Activated CD8-positive, alpha-beta memory T cell treated with anti-CD3 and anti-CD28 coated beads, Interleukin-2, amount 50 U/mL, for 1 hour (primary cell): ENCODE results near the gene BANF2.
A peak's percentile ranks its signal among the peaks of the same experiment; 100 is the strongest.

Experiments
- DNase-seq: peaks from one replicate; pipeline ENCODE4 v3.0.0-alpha.2; 2020; ENCODE audit errors: extremely low read depth

BANF2 gene

DNA sequence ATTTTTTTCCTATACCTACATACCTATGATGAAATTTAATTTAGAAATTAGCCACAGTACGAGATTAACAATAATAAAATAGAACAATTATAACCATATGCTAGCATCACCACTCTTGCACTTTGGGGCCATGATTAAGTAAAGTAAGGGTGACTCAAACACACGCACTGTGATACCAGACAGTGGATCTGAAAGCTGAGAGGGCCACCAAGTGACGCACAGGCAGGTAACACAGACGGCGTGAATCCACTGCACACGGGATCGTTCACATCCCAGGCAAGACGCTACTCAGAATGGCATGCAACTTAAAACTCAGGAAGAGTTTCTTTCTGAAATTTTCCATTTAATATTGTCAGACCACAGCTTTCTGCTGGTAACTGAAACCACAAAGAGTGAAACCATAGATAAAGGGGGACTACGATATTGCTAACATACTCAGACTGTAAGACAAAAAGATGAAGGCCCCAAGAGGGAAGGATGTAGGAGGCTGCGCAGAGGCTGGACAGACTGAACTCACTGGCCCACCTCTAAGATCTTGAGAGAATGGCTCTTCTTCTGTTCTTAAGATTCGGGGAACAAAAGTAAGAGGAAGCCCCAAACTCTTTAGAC, 35.6 kb upstream of the BANF2 start:
- DNase-seq = no peak

- DNase-seq = no peak
Measured at GRCh38 chr20:17665756-17666155, 34.0 kb upstream of the BANF2 start.

DNA sequence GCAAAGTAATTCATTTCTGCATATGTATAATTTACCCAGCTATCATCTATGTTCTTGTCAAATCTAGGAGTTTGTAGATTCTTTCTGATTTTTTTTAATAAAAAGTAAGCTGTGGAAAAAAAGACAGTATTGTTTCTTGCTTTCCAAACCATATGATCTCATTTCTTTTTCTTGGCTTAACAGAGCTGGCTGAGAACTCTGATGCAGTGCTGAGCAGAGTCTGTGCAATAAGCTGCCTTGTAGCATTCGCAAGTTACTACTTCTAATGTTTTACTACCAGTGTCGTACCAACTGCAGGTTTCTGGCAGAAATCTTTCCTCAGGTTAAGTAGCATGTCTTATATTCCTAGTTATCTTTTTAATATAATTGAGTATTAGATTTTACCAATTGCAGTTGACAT, 33.3 kb upstream of the BANF2 start:
- no peak for DNase-seq

DNA sequence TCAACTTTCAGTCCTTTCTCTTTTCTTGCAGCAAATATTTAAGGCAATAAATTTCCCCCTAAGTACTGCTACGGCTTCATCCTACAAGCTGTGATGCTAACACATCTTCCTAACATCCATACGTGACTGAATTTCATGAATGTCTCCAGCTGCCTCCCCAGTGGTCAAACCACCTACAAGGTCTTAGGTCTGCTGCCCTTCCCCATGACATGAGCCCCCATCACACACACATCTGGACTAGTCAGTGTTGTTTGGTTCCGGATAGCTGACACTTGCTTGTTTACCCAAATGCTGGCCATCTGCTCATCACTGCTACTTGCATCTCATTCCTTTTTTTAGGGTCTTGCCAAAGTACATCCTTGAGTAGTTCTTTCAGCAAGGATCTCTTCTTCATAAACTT, 32.3 kb upstream of the BANF2 start:
- DNase-seq = no peak

DNA sequence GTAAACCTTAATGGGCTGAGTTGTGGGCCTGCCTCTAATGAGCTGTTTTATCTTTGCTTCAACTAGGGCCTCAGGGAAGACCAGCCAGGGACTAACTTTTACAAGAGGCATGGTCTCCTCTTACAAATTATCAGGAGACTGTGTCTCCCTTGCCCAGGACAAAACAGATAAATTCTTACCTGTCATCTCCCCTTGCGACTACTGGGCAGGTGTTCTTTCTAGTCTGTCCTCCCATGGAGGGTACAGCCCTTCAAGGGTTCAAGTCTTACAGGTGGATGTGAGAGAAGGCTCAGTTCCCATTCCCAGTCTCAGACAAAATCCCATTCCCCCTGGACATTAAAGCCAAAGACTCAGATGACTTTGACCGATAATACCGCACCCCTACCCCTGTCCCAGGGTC, 31.3 kb upstream of the BANF2 start:
- DNase-seq = no peak

- DNase-seq = no peak
Measured at GRCh38 chr20:17669306-17669931, 30.3 kb upstream of the BANF2 start.

DNA sequence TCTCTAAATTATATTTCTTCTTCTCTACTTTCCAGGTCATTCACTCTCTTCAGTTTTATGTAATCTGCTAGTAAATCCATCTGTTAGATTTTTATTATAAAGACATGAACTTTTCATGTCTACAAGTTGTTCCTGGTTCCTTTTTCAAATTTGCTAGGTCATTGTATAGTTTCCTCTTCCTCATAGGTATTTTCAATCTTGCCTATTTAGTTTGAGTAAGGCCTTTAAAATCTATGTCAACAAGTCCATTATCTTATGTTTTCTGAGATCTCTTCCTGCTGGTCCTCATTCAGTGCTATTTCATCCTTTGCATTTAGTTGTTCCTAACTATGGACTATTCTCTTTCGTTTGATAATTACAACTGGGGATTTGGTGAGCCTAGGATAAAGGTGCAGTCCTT, 28.8 kb upstream of the BANF2 start:
- no peak for DNase-seq

- DNase-seq = no peak
Measured at GRCh38 chr20:17671565-17671964, 28.2 kb upstream of the BANF2 start.

GRCh38 chr20:17673084-17673483, 26.7 kb upstream of the BANF2 start:
- DNase-seq = no peak

DNA sequence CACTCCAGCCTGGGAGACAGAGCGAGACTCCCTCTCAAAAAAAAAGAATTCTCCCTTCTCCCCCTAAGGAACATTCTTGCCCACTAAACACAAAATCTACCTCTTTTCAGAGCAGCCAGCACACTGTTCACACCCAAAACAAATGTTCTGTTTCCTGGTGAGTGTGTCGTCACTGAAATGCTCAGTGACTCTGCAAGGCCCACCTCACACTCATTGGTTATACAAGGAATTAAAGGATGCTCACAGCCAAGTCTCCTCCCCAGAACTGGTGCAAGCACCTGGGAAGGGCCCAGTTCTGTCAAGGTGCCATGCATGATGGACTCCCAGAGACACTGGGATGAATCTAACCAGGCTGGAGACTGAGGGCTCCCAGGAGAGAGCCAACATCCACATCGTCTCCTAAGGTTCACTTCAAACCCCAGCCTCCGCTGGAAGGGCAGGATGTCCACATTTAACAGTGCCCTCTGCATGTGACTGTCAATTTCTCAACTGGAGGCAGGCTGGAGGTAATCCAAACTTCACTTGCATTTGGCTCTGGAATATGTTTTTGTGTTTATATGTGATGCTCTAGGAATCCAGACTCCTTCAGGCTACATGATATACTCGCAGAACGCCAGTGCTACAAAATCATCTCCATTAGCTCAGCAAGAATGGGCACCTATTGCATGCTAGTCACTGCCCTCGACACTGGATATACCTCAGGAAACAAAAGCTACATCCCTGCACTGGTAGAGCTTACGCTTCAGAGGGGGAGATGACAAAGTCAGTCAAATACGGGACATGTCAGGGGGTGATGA, 24.8 kb upstream of the BANF2 start:
- DNase-seq = no peak

DNA sequence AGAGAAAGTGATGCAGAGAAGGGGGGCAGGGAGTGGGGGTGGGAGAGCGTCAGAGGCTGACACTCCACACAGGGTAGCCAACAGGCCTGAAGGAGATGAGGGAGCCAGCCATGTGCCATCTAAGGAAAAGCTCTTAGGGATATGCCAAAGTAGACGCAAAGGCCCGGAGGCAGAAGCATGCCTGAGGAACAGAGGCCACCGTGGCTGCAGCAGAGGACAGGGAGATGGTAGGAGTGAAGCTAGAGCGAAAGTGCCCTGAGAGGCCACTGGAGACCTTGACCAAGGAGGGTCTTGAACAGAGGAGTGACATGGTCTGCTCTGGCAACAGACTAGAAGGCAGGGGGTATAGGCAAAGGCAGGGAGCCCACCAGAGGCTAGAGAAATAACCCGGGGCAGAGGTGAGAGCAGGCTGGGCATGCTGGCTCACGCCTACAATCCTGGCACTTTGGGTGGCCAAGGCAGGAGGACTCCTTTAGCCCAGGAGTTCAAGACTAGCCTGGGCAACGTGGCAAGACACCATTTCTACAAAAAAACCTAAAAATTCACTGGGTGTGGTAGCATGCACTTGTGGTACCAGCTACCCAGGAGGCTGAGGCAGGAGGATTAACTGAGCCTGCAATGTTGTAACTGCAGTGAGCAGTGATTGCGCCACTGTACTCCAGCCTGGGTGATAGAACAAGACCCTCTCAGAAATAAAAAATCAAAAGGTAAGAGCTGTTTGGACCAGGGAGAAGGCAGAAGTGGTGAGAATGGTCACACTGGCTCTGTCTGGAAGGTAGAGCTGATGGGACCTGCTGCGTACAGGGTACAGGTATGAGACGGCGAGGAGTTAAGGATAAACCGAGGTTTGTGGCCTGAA, 24.0 kb upstream of the BANF2 start:
- DNase-seq = no peak

DNA sequence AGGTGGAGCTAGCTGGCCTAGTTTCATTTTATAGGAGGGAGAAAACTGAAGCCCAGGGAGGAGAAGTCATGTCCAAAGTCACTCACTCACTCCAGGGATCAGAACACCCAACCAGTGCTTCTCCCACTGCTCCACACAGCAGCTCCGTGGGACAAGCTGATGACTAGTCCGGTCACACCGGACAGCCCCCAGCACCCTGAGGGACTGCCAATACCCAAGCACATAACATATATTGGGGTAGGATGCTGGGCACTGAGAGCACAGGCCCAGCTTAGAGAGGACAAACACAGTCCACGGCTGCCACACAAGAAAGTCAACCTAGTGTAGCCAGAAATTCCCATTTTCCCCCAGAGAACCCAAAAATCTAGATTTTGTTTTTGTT, 23.4 kb upstream of the BANF2 start:
- DNase-seq = no peak

DNA sequence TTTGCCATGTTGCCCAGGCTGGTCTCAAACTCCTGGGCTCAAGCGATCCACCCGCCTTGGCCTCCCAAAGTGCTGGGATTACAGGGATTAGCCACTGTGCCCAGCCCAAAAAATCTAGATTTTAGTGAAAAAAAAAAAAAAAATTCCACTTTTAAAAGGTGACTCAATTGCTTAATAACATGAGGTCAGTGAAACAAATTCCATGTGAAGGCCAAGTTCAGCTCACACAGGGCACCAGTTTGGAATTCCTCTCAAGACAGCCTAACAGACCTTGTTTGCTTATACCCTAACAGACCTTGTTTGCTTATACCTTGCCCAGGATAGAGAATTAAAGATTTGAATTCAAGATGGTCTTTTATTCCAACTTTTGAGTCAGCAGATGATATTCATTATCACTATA, 22.8 kb upstream of the BANF2 start:
- DNase-seq = no peak

DNA sequence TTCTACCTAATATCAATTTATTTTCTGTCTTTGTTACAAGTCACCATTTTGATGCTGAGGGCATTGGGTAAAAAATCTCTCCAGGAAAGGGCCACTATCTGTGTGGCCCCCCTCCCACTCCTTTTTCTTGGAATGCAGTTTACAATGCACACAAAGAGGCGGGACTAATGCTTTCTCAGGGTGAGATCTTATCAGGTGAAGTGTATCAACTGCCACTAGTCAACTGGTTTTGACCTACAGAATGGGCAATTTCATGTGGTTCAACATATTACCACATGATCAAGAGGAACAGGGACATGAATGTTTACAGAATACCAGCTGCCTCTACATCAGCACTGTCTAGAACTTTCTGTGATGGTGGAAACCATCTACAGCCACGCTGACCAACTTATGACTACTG, 21.5 kb upstream of the BANF2 start:
- no peak for DNase-seq

DNA sequence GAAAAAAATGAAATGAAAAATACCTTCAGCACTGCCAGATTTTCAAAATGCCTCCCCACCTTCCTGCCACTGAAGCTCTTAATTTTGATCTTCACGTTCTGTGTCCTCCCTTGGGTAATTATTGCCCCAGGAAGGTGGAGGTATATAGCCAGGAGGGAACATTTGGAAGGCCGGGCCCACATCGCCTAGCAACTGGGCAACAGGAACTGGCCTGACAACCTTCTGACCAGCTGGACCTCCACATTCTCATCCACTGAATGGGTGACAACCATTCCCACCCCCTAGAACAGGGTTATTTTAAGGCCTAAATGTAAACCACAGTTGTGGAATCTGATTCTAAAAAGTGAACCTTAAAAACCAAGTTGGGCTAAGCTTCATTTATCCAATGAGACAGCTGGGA, 20.9 kb upstream of the BANF2 start:
- no peak for DNase-seq

DNA sequence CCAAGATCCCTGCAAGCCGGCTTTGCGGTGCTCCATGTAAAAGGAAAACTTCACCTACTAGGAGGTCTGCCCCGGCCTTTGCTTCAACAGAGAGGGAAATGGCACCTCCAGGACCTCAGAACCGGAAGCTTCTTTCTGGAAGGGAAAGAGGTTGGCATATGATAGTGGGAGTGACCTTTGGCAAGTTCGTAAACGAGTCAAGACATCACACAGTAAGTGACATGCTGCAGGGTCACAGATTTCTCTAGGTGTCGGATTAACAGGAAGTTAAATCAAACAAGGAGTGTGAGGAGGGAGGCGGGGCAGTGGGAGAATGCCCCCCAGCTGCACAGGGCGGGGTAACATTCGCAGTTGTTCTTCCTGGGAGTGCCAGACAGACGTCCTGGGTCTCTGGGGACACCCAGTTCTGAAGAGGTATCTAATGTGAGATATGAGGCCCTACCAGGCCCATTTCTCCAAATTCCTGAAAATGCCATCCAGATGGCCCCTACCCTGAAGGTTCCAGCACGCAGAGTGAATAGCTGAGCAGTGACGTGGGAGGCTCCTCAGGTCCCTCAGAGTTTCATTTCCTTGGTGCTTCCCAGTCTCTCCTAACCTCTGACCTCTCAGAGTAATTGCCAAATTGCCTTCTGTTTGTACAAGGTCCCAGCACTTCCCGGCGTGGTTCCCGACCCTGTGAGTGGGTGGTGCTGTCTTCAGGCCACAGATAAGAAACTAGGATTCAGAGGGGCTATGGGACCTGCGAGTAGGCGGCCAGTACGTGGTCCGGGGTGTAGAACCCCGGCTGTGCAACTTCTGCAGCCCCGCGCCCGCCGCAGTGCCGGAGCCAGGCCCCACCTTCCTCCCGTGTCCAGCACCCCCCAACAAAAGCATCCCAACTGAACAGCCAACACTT, 19.6 kb upstream of the BANF2 start:
- DNase-seq = no peak

DNA sequence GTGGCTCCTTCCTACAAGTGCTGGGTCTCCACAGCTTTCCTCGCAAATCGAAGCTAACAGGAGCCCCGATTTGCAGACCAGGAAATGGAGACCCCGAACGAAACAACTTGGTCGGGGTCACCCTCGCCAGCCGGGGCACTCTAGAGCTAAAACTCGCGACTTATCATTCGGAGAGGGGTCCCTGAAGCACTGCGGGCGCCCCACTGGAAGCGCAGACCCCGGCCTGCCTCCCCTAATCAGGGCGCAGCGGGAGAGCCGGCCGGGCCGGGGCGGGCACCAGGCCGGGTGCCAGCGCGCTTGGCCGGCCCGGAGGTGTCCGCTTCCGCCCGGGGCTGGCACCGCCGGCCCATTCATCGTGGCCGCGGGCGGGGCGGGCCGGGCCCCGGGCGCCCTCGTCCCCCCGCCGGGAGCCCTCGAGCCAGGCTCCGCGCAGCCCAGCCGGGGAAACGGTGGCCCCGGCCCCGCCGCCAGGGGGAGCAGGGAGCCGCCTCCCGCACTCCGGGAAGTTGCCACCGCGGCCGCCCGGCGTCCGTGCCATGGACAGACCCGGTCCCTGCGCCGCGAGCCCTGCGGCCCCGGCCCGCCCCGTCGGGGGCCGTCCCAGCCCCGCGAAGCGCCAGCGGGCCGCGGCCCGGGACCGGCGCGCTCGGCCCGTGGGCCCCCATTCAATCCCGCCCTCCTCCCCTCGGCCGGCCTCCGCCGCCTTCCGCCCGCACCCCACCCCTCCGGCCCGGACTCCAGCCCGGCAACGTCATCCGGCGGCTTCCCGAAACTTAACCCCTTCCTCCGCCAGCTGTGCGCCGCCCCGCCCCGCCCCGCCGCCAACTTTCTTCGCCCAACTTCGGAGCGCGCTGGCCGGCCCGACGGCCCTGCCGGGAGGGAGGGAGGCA, 18.7 kb upstream of the BANF2 start:
- DNase-seq = no peak

GRCh38 chr20:17681726-17682102, 18.1 kb upstream of the BANF2 start:
- DNase-seq = no peak

DNA sequence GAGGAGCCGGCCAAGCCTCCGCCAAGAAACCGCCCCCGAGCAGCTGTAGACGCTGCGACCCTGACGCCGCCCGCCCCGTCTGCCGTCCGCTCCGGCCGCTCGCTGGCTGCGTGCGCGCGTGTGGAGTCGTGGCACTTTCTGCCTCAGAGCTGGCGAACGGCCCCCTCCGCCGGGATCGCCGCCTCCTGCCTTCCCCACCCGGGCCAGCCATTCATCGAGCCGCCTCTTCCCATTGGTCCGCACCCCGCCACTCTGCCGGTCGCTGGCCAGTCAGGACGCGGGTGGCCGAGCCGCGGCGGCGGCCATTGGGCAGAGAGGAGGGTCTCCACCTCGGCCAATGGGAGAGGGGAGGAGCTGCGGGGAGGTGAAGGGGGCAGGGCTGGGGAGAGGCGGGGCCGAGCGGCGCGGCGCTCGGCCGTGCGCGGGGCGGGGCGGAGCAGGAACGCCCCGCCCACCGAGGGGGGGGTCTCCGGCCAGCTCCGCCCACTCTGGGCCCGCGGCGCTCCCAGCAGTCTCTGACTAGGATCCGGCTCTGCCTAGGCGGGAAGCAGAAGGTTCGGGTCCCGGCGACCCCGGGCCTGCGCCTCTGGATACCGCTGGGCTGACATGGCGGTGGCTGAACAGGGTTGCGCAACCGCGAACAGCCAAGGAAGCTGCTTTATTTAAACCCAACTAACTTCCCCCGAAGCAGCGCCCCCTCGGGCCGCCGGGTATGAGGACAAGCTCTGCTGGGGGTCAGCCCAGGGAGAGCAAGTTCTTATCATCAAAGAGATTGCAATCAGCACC, 17.5 kb upstream of the BANF2 start, which contains the start of gene RRBP1:
Gene RRBP1, minus strand, starts transcription at position 140 of the 786 bp plus-strand sequence. CDS start 21,735 bp downstream, outside the sequence.
- peak; percentile 88 for DNase-seq

- DNase-seq = no peak
Measured at GRCh38 chr20:17682889-17683198, 16.9 kb upstream of the BANF2 start.
